ENCODE measurements around the gene ITPK1.

DNA sequence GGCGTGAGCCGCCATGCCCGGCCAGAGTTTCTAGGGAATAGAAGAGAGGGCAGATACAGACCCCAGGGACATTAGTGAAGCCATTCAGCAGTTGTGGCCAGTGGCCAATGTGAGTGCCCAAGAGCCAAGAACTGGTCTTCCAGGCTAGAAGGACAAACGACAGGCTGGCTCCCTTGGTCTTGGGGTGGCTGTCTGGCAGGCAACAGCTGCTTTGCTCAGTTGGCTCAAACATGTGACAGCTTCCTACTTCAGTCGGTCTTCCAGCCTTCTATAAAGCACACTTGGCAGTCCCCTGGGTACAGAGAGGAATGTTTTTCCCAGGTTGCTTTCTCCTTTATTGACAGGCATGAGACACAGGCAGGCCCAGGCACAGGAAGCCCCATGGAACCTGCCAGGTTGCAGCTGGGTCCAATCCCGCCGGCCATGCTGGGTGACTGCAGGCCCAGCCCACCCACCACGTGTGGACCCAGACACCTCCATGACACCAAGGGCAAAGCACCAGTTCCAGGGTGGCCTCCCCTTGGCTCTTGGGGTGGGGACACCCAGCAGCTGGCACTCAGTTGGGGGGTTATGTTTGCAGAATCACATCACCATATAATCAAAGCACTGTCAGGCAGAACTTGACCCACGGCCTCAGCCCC, 177.4 kb downstream of the ITPK1 start:
- TF ChIP-seq POLR2AphosphoS5 (IDR thresholded peaks at IDR 0.05; ENCODE audit: low read depth, low read length) = no peak
- TF ChIP-seq, protein P1, sequence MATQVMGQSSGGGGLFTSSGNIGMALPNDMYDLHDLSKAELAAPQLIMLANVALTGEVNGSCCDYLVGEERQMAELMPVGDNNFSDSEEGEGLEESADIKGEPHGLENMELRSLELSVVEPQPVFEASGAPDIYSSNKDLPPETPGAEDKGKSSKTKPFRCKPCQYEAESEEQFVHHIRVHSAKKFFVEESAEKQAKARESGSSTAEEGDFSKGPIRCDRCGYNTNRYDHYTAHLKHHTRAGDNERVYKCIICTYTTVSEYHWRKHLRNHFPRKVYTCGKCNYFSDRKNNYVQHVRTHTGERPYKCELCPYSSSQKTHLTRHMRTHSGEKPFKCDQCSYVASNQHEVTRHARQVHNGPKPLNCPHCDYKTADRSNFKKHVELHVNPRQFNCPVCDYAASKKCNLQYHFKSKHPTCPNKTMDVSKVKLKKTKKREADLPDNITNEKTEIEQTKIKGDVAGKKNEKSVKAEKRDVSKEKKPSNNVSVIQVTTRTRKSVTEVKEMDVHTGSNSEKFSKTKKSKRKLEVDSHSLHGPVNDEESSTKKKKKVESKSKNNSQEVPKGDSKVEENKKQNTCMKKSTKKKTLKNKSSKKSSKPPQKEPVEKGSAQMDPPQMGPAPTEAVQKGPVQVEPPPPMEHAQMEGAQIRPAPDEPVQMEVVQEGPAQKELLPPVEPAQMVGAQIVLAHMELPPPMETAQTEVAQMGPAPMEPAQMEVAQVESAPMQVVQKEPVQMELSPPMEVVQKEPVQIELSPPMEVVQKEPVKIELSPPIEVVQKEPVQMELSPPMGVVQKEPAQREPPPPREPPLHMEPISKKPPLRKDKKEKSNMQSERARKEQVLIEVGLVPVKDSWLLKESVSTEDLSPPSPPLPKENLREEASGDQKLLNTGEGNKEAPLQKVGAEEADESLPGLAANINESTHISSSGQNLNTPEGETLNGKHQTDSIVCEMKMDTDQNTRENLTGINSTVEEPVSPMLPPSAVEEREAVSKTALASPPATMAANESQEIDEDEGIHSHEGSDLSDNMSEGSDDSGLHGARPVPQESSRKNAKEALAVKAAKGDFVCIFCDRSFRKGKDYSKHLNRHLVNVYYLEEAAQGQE (IDR thresholded peaks at IDR 0.05; ENCODE audit: insufficient read depth in 1 of 2, low read depth in 2 of 2, low read length in 2 of 2) = no peak
- TF ChIP-seq TAF1 (IDR thresholded peaks at IDR 0.05; ENCODE audit: borderline replicate concordance, insufficient read depth, low read length) = no peak
- TF ChIP-seq SIN3A (IDR thresholded peaks at IDR 0.05; ENCODE audit: borderline replicate concordance, insufficient read depth, low read length) = no peak
- no peak for TF ChIP-seq FOXP2 (optimal IDR thresholded peaks at IDR 0.05; ENCODE audit: borderline replicate concordance, extremely low read depth, extremely low read length, insufficient read depth)

Data from PFSK-1 (cell line).